Upper lobe of left lung (tissue), 4 donors: ENCODE measurements around the gene CDIPT.

ENCODE experiments used
- EP300 ChIP-seq, 4 donors: sonication (generic); formaldehyde crosslinking; IDR thresholded peaks; one replicate each; pipeline ENCODE4 v1.5.1; 2017; ENCODE audit warnings: antibody characterized with exemption in 4 of 4, control low read depth in 2 of 4
- POLR2A ChIP-seq, 4 donors: fragments of 450-650 bp; IDR thresholded peaks; one replicate each; pipeline ENCODE4 v1.5.1; 2016 to 2017; ENCODE audit warnings: antibody characterized with exemption in 4 of 4, mild to moderate bottlenecking in 2 of 4
- POLR2AphosphoS5 ChIP-seq, 2 donors: sonication (generic); formaldehyde crosslinking; IDR thresholded peaks; one replicate each; pipeline ENCODE4 v1.5.1; 2017; ENCODE audit warnings: antibody characterized with exemption in 2 of 2
- TF ChIP-seq, protein P1 (sequence below), 6 experiments: fragments of 450-650 bp in 4 of 6; fragments of 200-600 bp in 2 of 6; sonication (generic) in 2 of 6; IDR thresholded peaks; one replicate each; pipeline ENCODE4 v1.5.1; 2016 to 2019; ENCODE audit warnings: antibody characterized with exemption in 6 of 6

DNA sequence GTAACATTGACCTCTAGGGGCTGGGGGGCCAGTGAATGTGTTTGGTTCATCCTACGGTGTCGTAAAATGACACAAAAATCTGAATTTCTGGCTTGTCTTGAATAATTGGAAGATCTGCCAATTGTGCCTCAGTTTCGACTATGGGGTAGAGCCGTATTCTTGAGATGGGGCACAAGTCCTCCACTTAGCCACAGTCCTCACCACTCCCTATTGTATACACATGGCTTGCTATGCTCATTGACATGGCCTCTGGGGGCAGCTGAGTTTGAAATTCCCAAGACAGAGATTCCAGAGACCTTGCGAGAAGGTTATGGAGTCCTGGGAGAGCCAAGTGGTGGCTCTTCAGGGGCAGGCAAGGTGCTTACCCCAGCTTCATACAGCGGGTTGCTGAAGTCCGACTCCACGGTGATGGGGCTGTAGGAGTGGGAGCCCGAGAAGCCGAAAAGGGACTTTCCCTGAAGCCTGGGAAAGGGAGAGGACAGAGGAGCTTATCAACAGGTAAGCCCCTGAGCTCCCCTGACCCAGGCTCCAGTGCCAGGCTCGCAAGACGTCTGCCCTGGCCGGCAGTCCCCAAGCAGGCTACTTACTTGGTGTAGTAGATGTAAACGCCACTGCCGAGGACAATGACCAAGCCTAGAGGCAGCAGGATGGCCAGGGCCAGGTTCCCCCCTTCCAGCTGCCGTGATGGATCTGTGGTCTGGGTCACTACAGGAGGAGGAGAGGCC, 9.0 kb upstream of the CDIPT start:
- TF ChIP-seq, protein P1, sequence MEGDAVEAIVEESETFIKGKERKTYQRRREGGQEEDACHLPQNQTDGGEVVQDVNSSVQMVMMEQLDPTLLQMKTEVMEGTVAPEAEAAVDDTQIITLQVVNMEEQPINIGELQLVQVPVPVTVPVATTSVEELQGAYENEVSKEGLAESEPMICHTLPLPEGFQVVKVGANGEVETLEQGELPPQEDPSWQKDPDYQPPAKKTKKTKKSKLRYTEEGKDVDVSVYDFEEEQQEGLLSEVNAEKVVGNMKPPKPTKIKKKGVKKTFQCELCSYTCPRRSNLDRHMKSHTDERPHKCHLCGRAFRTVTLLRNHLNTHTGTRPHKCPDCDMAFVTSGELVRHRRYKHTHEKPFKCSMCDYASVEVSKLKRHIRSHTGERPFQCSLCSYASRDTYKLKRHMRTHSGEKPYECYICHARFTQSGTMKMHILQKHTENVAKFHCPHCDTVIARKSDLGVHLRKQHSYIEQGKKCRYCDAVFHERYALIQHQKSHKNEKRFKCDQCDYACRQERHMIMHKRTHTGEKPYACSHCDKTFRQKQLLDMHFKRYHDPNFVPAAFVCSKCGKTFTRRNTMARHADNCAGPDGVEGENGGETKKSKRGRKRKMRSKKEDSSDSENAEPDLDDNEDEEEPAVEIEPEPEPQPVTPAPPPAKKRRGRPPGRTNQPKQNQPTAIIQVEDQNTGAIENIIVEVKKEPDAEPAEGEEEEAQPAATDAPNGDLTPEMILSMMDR (IDR thresholded peaks at IDR 0.05): no peak
- TF ChIP-seq POLR2A (IDR thresholded peaks at IDR 0.05): no peak
- TF ChIP-seq EP300 (IDR thresholded peaks at IDR 0.05): no peak
- TF ChIP-seq POLR2AphosphoS5 (IDR thresholded peaks at IDR 0.05): no peak
